Measurements from ENCODE around the gene HOXB9. TPM values are rescaled to one million over a fixed set of nuclear protein-coding genes. Genes with fewer than 3 reads are reported as not detected.

Gene HOXB9
- total and polyA plus RNA-seq, 2 donors (not counting 3 experiments of a cell fraction or from before 2014, with no cell fraction given) = 0.79 to 1.1 TPM

- intact Hi-C loops (cut with micrococcal nuclease) = no loop called here
- TF ChIP-seq CTCF (IDR thresholded peaks at IDR 0.05; ENCODE audit: extremely low read depth in 1 of 2, insufficient read depth in 1 of 2, low read depth in 1 of 2, low read length in 2 of 2) (no peak), JUN (IDR thresholded peaks at IDR 0.05; ENCODE audit: borderline replicate concordance, insufficient read depth, insufficient read length, low read depth) (no peak), POLR2AphosphoS5 (IDR thresholded peaks at IDR 0.05; ENCODE audit: insufficient read depth, low read depth, low read length) (peak; percentile 73), MAX (IDR thresholded peaks at IDR 0.05; ENCODE audit: insufficient read depth, insufficient read length) (peak; percentile 99), GATA2 (IDR thresholded peaks at IDR 0.05; ENCODE audit: insufficient read depth, insufficient read length, low read depth, low read length) (no peak), POLR2A (IDR thresholded peaks at IDR 0.05; ENCODE audit: low read depth, low read length) (peak; percentile 57), EZH2 (IDR thresholded peaks at IDR 0.05; ENCODE audit: borderline replicate concordance, low read depth, low read length, severe bottlenecking) (no peak)
- dilution Hi-C loops (cut with MboI; ENCODE audit: extremely low pct_ligation_motif_present, low sequenced_read_pairs) = no loop called here
- CTCF ChIA-PET = interaction anchor here (0.6 to 1.3 kb wide), 6 partner anchors 7 to 302 kb away, joined by 3 read pairs; no protein-coding TSS in a partner anchor
- Histone ChIP-seq H3K27ac (ENCODE audit: insufficient read depth, low read depth, low read length) (peak within 1 kb of the TSS; percentile 66), H3K36me3 (ENCODE audit: control insufficient read depth in 2 of 2, extremely low read depth in 1 of 2, insufficient read depth in 2 of 2, low read length in 2 of 2) (no peaks in the 10 kb centered on the region), H4K20me1 (replicated peaks; ENCODE audit: control insufficient read depth, extremely low read depth, insufficient read depth, low read length) (no peaks in the 10 kb centered on the region), H3K27me3 (ENCODE audit: control insufficient read depth in 2 of 2, insufficient read depth in 2 of 2, low read length in 2 of 2) (peaks cover 5 to 9% of the 10 kb centered on the region in 2 experiments), H3K4me3 (replicated peaks in 1 of 3; ENCODE audit: insufficient read depth in 1 of 3, low read depth in 1 of 3, low read length in 3 of 3) (peak within 1 kb of the TSS; percentile 52 to 78 (median 70)), H3K4me2 (ENCODE audit: insufficient read depth, low read length) (peak within 1 kb of the TSS; percentile 85), H3K4me1 (ENCODE audit: control insufficient read depth, extremely low read depth, insufficient read depth, low read length) (peaks cover 35% of the 10 kb centered on the region), H3K9ac (replicated peaks; ENCODE audit: extremely low read depth, insufficient read depth, low read length) (peak within 1 kb of the TSS; percentile 83), H3K9me3 (replicated peaks; ENCODE audit: control insufficient read depth, insufficient read depth, low read length) (no peaks in the 10 kb centered on the region), H3K79me2 (ENCODE audit: control insufficient read depth, insufficient read depth, low read length) (peaks cover 19% of the 10 kb centered on the region), H2AFZ (ENCODE audit: low read depth, low read length) (peak within 1 kb of the TSS; percentile 92), H3K9me1 (replicated peaks; ENCODE audit: control insufficient read depth, extremely low read depth, insufficient read depth, low read length) (no peaks in the 10 kb centered on the region)
- FAIRE-seq = peak; percentile 93
- BruUV-seq (replicated peaks) = TSS peak; percentile 28
- DNase-seq (ENCODE audit: low read depth, low spot score) = peak; percentile 79
- POLR2A ChIA-PET = interaction anchor here (0.7 to 1.5 kb wide), 2 partner anchors 15 to 41 kb away, joined by 3 read pairs; no protein-coding TSS in a partner anchor
These were observed 15.6 kb downstream of the HOXB9 start, which contains the start of gene HOXB7 for GRCh38 chr17:48610282-48611211. TSS of gene HOXB7 (minus strand) at chr17:48611017. CDS start at chr17:48610918, 99 bp downstream.

Measured in endothelial cell of umbilical vein (primary cell).